GM12878 (cell line): ENCODE measurements around the gene ZFAND2A. TPM values are rescaled to one million over a fixed set of nuclear protein-coding genes. Genes with fewer than 3 reads are reported as not detected.

ENCODE experiments used
- ATAC-seq: fragments of 200-7000 bp; cut with Tn5 transposase; 3 replicates; pipeline ENCODE4 v1.9.1; 2020; ENCODE audit warnings: mild to moderate bottlenecking, moderate library complexity
- BruUV-seq: library from RNA; stranded (reverse); fragments of 400-500 nt; replicated peaks from 2 replicates; lab custom pipeline; 2021; lab: Mats Ljungman, UMichigan
- CTCF ChIA-PET: fragments of 300-600 bp; sonication (Branson Sonifier 250); formaldehyde crosslinking; extraction: SDS; loops from one replicate; lab custom pipeline; 2021; ENCODE audit warnings: inconsistent platforms; lab: Yijun Ruan, JAX
- POLR2A ChIA-PET: fragments of 350-600 bp; formaldehyde crosslinking; extraction: SDS; loops from one replicate; lab custom pipeline; 2021; ENCODE audit warnings: inconsistent platforms; lab: Charles Lee
- RAD21 ChIA-PET: fragments of 300-600 bp; sonication (Branson Sonifier 250); formaldehyde crosslinking; loops from one replicate; lab custom pipeline; 2023; ENCODE audit warnings: antibody characterized with exemption; ENCODE audit not compliant: unreplicated experiment; lab: Charles Lee
- SMC1A ChIA-PET: fragments of 300-600 bp; sonication (Branson Sonifier 250); formaldehyde crosslinking; loops from one replicate; lab custom pipeline; 2023; ENCODE audit not compliant: unreplicated experiment, uncharacterized antibody; lab: Charles Lee
- DNase-seq: peaks from one replicate; pipeline ENCODE4 v3.0.0-alpha.2; 2011; ENCODE audit warnings: low read depth, low spot score
- FAIRE-seq: peaks from 3 replicates; lab custom pipeline; 2011; peaks lifted over from hg19 to GRCh38; lab: Jason Lieb, UNC
- H2AFZ ChIP-seq: 2 replicates; pipeline ENCODE4 v1.6.0; 2011; ENCODE audit warnings: low read depth, low read length, control low read depth; ENCODE audit not compliant: control insufficient read depth
- H3K27ac ChIP-seq: 2 replicates; pipeline ENCODE4 v1.5.1; 2011; ENCODE audit warnings: control low read depth; ENCODE audit not compliant: control insufficient read depth, insufficient read depth
- H3K27me3 ChIP-seq, 2 experiments: replicated peaks in 1 of 2; 2 replicates each; pipeline versions ENCODE4 v1.6.0 to v1.6.1; 2011; ENCODE audit warnings: low read length in 1 of 2; ENCODE audit not compliant: control insufficient read depth in 2 of 2, insufficient read depth in 2 of 2
- H3K36me3 ChIP-seq, 2 experiments: 2 replicates each; pipeline ENCODE4 v1.5.1; 2011; ENCODE audit warnings: low read length in 1 of 2; ENCODE audit not compliant: control insufficient read depth in 2 of 2, insufficient read depth in 2 of 2
- H3K4me1 ChIP-seq: 2 replicates; pipeline ENCODE4 v1.6.1; 2011; ENCODE audit warnings: mild to moderate bottlenecking, low read length, moderate library complexity, mixed read lengths; ENCODE audit not compliant: control insufficient read depth, insufficient read depth
- H3K4me2 ChIP-seq: 2 replicates; pipeline ENCODE4 v1.6.0; 2011; ENCODE audit warnings: control low read depth; ENCODE audit not compliant: control insufficient read depth, insufficient read depth
- H3K4me3 ChIP-seq: fragments of 200-600 bp; sonication (generic); 2 replicates; pipeline ENCODE4 v1.5.1; 2016
- H3K79me2 ChIP-seq: 2 replicates; pipeline ENCODE4 v1.6.0; 2011; ENCODE audit warnings: low read length; ENCODE audit not compliant: control insufficient read depth, insufficient read depth
- H3K9ac ChIP-seq: 2 replicates; pipeline ENCODE4 v1.8.0; 2011; ENCODE audit warnings: low read length, control low read depth, mixed read lengths; ENCODE audit not compliant: control insufficient read depth, insufficient read depth
- H3K9me3 ChIP-seq: replicated peaks from 3 replicates; pipeline ENCODE4 v1.5.1; 2011; ENCODE audit warnings: mild to moderate bottlenecking, low read length; ENCODE audit not compliant: control insufficient read depth, insufficient read depth
- H4K20me1 ChIP-seq: 2 replicates; pipeline ENCODE4 v1.6.0; 2011; ENCODE audit not compliant: control insufficient read depth, insufficient read depth
- BCL3 ChIP-seq: IDR thresholded peaks from 2 replicates; pipeline ENCODE4 v1.6.1; 2011; ENCODE audit warnings: borderline replicate concordance, low read depth, mild to moderate bottlenecking, moderate library complexity, low read length; ENCODE audit not compliant: insufficient read depth, poor library complexity, severe bottlenecking
- BMI1 ChIP-seq: fragments of 450-650 bp; IDR thresholded peaks from 2 replicates; pipeline ENCODE4 v1.6.1; 2016; ENCODE audit warnings: mild to moderate bottlenecking, moderate library complexity, borderline replicate concordance
- CBX5 ChIP-seq: sonication (generic); IDR thresholded peaks from 2 replicates; pipeline ENCODE4 v1.6.1; 2016; ENCODE audit warnings: low read depth, moderate library complexity, mild to moderate bottlenecking, inconsistent platforms
- CHD4 ChIP-seq: fragments of 200-600 bp; sonication (generic); IDR thresholded peaks from 2 replicates; pipeline ENCODE4 v1.6.1; 2016; ENCODE audit warnings: mild to moderate bottlenecking
- CREB1 ChIP-seq: IDR thresholded peaks from 2 replicates; pipeline ENCODE4 v1.6.1; 2012; ENCODE audit warnings: low read depth, mild to moderate bottlenecking, inconsistent platforms
- CREM ChIP-seq: IDR thresholded peaks from 2 replicates; pipeline ENCODE4 v1.6.1; 2014; ENCODE audit warnings: antibody characterized with exemption, low read depth
- EP300 ChIP-seq, 2 experiments: fragments of 150-350 bp in 1 of 2; IDR thresholded peaks; 2 replicates each; pipeline ENCODE4 v1.6.1; 2011 to 2012; ENCODE audit warnings: low read depth in 2 of 2, low read length in 2 of 2, borderline replicate concordance in 1 of 2, improper control_type of control experiment in 1 of 2, inconsistent platforms in 1 of 2; ENCODE audit not compliant: control insufficient read depth in 1 of 2
- HCFC1 ChIP-seq: fragments of 150-350 bp; IDR thresholded peaks from 2 replicates; pipeline ENCODE4 v1.6.1; 2014; ENCODE audit warnings: low read length
- HDAC2 ChIP-seq: fragments of 200-600 bp; sonication (generic); IDR thresholded peaks from 2 replicates; pipeline ENCODE4 v1.6.1; 2017
- IRF4 ChIP-seq: IDR thresholded peaks from 2 replicates; pipeline ENCODE4 v1.6.1; 2011; ENCODE audit warnings: low read depth, low read length
- JUND ChIP-seq: IDR thresholded peaks from 2 replicates; pipeline ENCODE4 v1.6.1; 2012; ENCODE audit warnings: low read depth, mild to moderate bottlenecking, low read length, improper control_type of control experiment, moderate library complexity
- MAX ChIP-seq: IDR thresholded peaks from 2 replicates; pipeline ENCODE4 v1.6.1; 2012; ENCODE audit warnings: low read depth, low read length, improper control_type of control experiment
- MEF2A ChIP-seq: IDR thresholded peaks from 2 replicates; pipeline ENCODE4 v1.6.1; 2011; ENCODE audit warnings: low read depth, mild to moderate bottlenecking, low read length, moderate library complexity; ENCODE audit not compliant: insufficient read depth
- MYC ChIP-seq: IDR thresholded peaks from 2 replicates; pipeline ENCODE4 v1.6.1; 2011; ENCODE audit warnings: mild to moderate bottlenecking, low read length, moderate library complexity, inconsistent platforms; ENCODE audit not compliant: insufficient read depth, insufficient replicate concordance, insufficient read length, severe bottlenecking
- POLR2AphosphoS2 ChIP-seq: IDR thresholded peaks from 2 replicates; pipeline ENCODE4 v1.6.1; 2011; ENCODE audit warnings: low read depth, mild to moderate bottlenecking, low read length, improper control_type of control experiment, moderate library complexity
- RCOR1 ChIP-seq: conservative IDR thresholded peaks from 2 replicates; pipeline ENCODE4 v1.6.1; 2012; ENCODE audit warnings: low read depth, low read length, improper control_type of control experiment
- RFX5 ChIP-seq: IDR thresholded peaks from 2 replicates; pipeline ENCODE4 v1.6.1; 2011; ENCODE audit warnings: low read depth, low read length, improper control_type of control experiment
- RUNX3 ChIP-seq: IDR thresholded peaks from 2 replicates; pipeline ENCODE4 v1.6.1; 2012; ENCODE audit warnings: low read length, inconsistent platforms
- SIN3A ChIP-seq: IDR thresholded peaks from 2 replicates; pipeline ENCODE4 v1.6.1; 2012; ENCODE audit warnings: low read depth, low read length, improper control_type of control experiment
- WRNIP1 ChIP-seq: IDR thresholded peaks from 2 replicates; pipeline ENCODE4 v1.6.1; 2011; ENCODE audit warnings: low read depth, low read length, improper control_type of control experiment, borderline replicate concordance
- YBX1 ChIP-seq: fragments of 450-650 bp; IDR thresholded peaks from 2 replicates; pipeline ENCODE4 v1.6.1; 2016; ENCODE audit warnings: antibody characterized with exemption
- ZNF384 ChIP-seq: IDR thresholded peaks from 2 replicates; pipeline ENCODE4 v1.6.1; 2012; ENCODE audit warnings: low read depth, mild to moderate bottlenecking, low read length, improper control_type of control experiment, borderline replicate concordance
- ZSCAN29 ChIP-seq: fragments of 450-650 bp; IDR thresholded peaks from 2 replicates; pipeline ENCODE4 v1.6.1; 2017; ENCODE audit warnings: mild to moderate bottlenecking, moderate library complexity
- WGBS: methylation state at CpG from one replicate; pipeline ENCODE4 v1.1.6; 2016; ENCODE audit warnings: low lambda C conversion rate; ENCODE audit not compliant: insufficient replicate concordance, insufficient coverage; ENCODE audit errors: missing lambda C conversion rate; 5-methylcytosine and 5-hydroxymethylcytosine counted together
- in situ Hi-C: fragments of 300-500 bp; cut with MboI; formaldehyde crosslinking; loops from 9 replicates; pipeline ENCODE4 v1.14.3; 2018; ENCODE audit warnings: mixed read lengths
- intact Hi-C: fragments of 100-400 bp; cut with micrococcal nuclease; formaldehyde crosslinking; loops from one replicate; pipeline ENCODE4 v1.14.2; 2022; ENCODE audit not compliant: unreplicated experiment
- polyA plus RNA-seq, 11 experiments: library from polyadenylated mRNA; depleted of rRNA in 4 of 11; unstranded in 6 of 11; stranded (reverse) in 5 of 11; fragments of >200 nt; fragmentation: Nextera tagmentation in 4 of 11; fragmentation: Illumina TruSeq in 1 of 11; extraction: Ambion mirVana in 4 of 11; extraction: Trizol in 1 of 11; gene quantifications; 1 replicate in 1 of 11; 2 replicates in 10 of 11; pipeline versions ENCODE4 v1.2.1 to v1.2.3, GENCODE V29; 2011 to 2016; ENCODE audit warnings: inconsistent platforms in 2 of 11, missing spikeins in 2 of 11, low read depth in 1 of 11
- total RNA-seq, 4 experiments: library from RNA; depleted of rRNA in 3 of 4; stranded (reverse); fragments of >200 nt in 3 of 4; fragmentation: Illumina TruSeq in 1 of 4; extraction: Trizol in 1 of 4; gene quantifications; 2 replicates each; pipeline versions ENCODE4 v1.2.1 to v1.2.3, GENCODE V29; 2013 to 2021
- TF ChIP-seq, protein P1 (sequence below): IDR thresholded peaks from 2 replicates; pipeline ENCODE4 v1.6.1; 2012; ENCODE audit warnings: low read depth, low read length, improper control_type of control experiment

The ZFAND2A gene
- total and polyA plus RNA-seq, 10 of the 15 experiments (the other 5 are each of a cell fraction or from before 2014, with no cell fraction given), result 14.8 to 39.9 (median 20.8) TPM

DNA sequence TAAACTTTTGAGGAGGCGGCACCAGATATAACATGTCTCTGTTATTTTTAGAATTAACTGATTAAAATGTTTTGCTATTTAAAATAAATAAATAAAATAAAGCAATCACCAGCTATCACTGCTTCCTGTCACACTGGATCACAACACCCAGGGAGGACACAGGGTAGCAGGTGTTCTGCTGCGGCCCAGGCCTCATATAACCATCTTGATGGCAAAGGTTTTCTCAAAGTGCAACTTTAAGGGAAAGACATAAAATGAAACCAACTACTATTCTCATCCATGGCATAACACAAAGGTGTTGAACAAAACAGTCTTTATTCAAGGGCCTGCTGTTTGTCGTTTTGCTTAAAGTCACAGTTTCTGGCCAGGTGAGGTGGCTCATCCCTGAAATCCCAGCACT lies 48.8 kb downstream of the ZFAND2A start (continued):
- TF ChIP-seq, protein P1, sequence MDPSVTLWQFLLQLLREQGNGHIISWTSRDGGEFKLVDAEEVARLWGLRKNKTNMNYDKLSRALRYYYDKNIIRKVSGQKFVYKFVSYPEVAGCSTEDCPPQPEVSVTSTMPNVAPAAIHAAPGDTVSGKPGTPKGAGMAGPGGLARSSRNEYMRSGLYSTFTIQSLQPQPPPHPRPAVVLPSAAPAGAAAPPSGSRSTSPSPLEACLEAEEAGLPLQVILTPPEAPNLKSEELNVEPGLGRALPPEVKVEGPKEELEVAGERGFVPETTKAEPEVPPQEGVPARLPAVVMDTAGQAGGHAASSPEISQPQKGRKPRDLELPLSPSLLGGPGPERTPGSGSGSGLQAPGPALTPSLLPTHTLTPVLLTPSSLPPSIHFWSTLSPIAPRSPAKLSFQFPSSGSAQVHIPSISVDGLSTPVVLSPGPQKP, result no peak
- TF ChIP-seq POLR2AphosphoS2, result no peak
- no peak for TF ChIP-seq RFX5
- no peak for TF ChIP-seq MAX
- TF ChIP-seq RUNX3, result no peak
- no peak for TF ChIP-seq BMI1
- no peak for TF ChIP-seq HCFC1
- TF ChIP-seq BCL3, result no peak
- TF ChIP-seq CBX5, result no peak
- TF ChIP-seq RCOR1, result no peak

GRCh38 chr7:1110358-1110757 lies 49.6 kb downstream of the ZFAND2A start:
- Histone ChIP-seq H3K79me2 (no peaks in the 10 kb centered on the region), H3K4me1 (peaks cover 8% of the 10 kb centered on the region), H3K36me3 (peaks cover 0 to 1% of the 10 kb centered on the region in 2 experiments; a peak in 2 of 4 replicates), H3K4me3 (no peak overlapping the region), H3K9ac (no peak overlapping the region), H3K27me3 (no peaks in the 10 kb centered on the region), H3K9me3 (no peaks in the 10 kb centered on the region), H3K27ac (no peak overlapping the region), H3K4me2 (no peak overlapping the region), H4K20me1 (no peaks in the 10 kb centered on the region), H2AFZ (no peak overlapping the region)
- ChIA-PET CTCF (interaction anchor here (1.0 kb wide), 1 partner anchor 72 kb away, joined by 3 read pairs; no protein-coding TSS in a partner anchor), SMC1A (no interaction called here), RAD21 (no interaction called here), POLR2A (no interaction called here)
- in situ Hi-C loops, result no loop called here
- DNase-seq, result no peak
- intact Hi-C loops, result no loop called here
- no TSS peak for BruUV-seq
- no peak for FAIRE-seq
- ATAC-seq, result no peak
- WGBS, result 94% methylated on average over 24 of the region's 28 CpGs
- TF ChIP-seq JUND (no peak), IRF4 (no peak), MAX (no peak), YBX1 (no peak), MEF2A (no peak), EP300 (IDR thresholded peaks at IDR 0.05; ENCODE audit: borderline replicate concordance in 1 of 2, control insufficient read depth in 1 of 2, low read depth in 2 of 2, low read length in 2 of 2) (no peak), CHD4 (no peak), WRNIP1 (no peak), CREM (no peak), CREB1 (no peak), HDAC2 (no peak), SIN3A (no peak), ZSCAN29 (no peak), MYC (no peak), ZNF384 (no peak)
